SK-N-SH treated with all-trans-retinoic acid at 6 μM for 48 hours (cell line): Measurements from ENCODE around the gene RFWD3.

ENCODE experiments used
- ATAC-seq: fragments of 200-7000 bp; cut with Tn5 transposase; 3 replicates; pipeline ENCODE4 v1.9.1; 2020; ENCODE audit warnings: mild to moderate bottlenecking, moderate library complexity
- BACH2 ChIP-seq: fragments of 250-450 bp; sonication (Bioruptor Pico); IDR thresholded peaks from 2 replicates; pipeline ENCODE4 v1.9.0; 2021; ENCODE audit warnings: mild to moderate bottlenecking, borderline replicate concordance
- CSDC2 ChIP-seq: fragments of 250-450 bp; sonication (Bioruptor Pico); IDR thresholded peaks from 2 replicates; pipeline ENCODE4 v1.5.0; 2020; ENCODE audit warnings: mild to moderate bottlenecking, moderate library complexity
- ESRRG ChIP-seq: fragments of 250-450 bp; sonication (Bioruptor Pico); IDR thresholded peaks from 2 replicates; pipeline ENCODE4 v1.6.1; 2021; ENCODE audit warnings: mild to moderate bottlenecking
- GLIS3 ChIP-seq: fragments of 250-450 bp; sonication (Bioruptor Pico); IDR thresholded peaks from 2 replicates; pipeline ENCODE4 v1.5.0; 2020; ENCODE audit warnings: mild to moderate bottlenecking, moderate library complexity
- OSR1 ChIP-seq: fragments of 250-450 bp; sonication (Bioruptor Pico); IDR thresholded peaks from 2 replicates; pipeline ENCODE4 v1.8.0; 2022; ENCODE audit warnings: moderate library complexity, mild to moderate bottlenecking, inconsistent platforms
- PATZ1 ChIP-seq: fragments of 250-450 bp; sonication (Bioruptor Pico); IDR thresholded peaks from 2 replicates; pipeline ENCODE4 v1.8.0; 2020; ENCODE audit warnings: mild to moderate bottlenecking, moderate library complexity, borderline replicate concordance
- POU6F1 ChIP-seq: fragments of 250-450 bp; sonication (Bioruptor Pico); IDR thresholded peaks from 2 replicates; pipeline ENCODE4 v1.8.0; 2021; ENCODE audit warnings: low read depth, mild to moderate bottlenecking, moderate library complexity, borderline replicate concordance
- RARB ChIP-seq: fragments of 250-450 bp; sonication (Bioruptor Pico); IDR thresholded peaks from 2 replicates; pipeline ENCODE4 v1.8.0; 2021; ENCODE audit warnings: mild to moderate bottlenecking, moderate library complexity
- TCF4 ChIP-seq: fragments of 250-450 bp; sonication (Bioruptor Pico); IDR thresholded peaks from 2 replicates; pipeline ENCODE4 v1.8.0; 2021; ENCODE audit warnings: mild to moderate bottlenecking, moderate library complexity, borderline replicate concordance
- TOX ChIP-seq: fragments of 250-450 bp; sonication (Bioruptor Pico); IDR thresholded peaks from 2 replicates; pipeline ENCODE4 v1.8.0; 2021; ENCODE audit warnings: mild to moderate bottlenecking, moderate library complexity, borderline replicate concordance
- TSHZ2 ChIP-seq: fragments of 250-450 bp; sonication (Bioruptor Pico); IDR thresholded peaks from 2 replicates; pipeline ENCODE4 v1.5.0; 2020; ENCODE audit warnings: mild to moderate bottlenecking, moderate library complexity
- ZFP3 ChIP-seq: fragments of 250-450 bp; sonication (Bioruptor Pico); IDR thresholded peaks from 2 replicates; pipeline ENCODE4 v1.5.0; 2020; ENCODE audit warnings: mild to moderate bottlenecking, moderate library complexity
- ZFP30 ChIP-seq: fragments of 450-650 bp; formaldehyde crosslinking; IDR thresholded peaks from 2 replicates; pipeline ENCODE4 v1.5.0; 2022; ENCODE audit warnings: mild to moderate bottlenecking, moderate library complexity
- ZNF565 ChIP-seq: fragments of 450-650 bp; formaldehyde crosslinking; conservative IDR thresholded peaks from 2 replicates; pipeline ENCODE4 v1.5.0; 2020; ENCODE audit warnings: low read depth, mild to moderate bottlenecking, moderate library complexity
- ZNF8 ChIP-seq: fragments of 450-650 bp; formaldehyde crosslinking; IDR thresholded peaks from 2 replicates; pipeline ENCODE4 v1.5.0; 2020; ENCODE audit warnings: mild to moderate bottlenecking, moderate library complexity

RFWD3 gene

DNA sequence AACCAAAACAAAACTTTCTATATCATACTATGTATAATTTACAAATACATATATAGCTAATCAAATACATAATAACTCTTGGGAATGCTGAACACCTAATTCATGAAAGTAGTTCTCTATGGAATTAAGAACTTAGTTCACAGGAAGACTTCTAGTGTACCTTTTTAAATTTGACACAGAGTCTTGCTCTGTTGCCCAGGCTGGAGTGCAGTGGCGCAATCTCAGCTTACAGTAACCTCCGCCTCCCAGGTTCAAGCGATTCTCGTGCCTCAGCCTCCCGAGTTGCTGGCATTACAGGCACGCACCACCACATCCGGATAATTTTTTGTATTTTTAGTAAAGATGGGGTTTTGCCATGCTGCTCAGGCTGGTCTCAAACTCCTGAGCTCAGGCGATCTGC, 24.7 kb downstream of the RFWD3 start:
- no peak for ATAC-seq

DNA sequence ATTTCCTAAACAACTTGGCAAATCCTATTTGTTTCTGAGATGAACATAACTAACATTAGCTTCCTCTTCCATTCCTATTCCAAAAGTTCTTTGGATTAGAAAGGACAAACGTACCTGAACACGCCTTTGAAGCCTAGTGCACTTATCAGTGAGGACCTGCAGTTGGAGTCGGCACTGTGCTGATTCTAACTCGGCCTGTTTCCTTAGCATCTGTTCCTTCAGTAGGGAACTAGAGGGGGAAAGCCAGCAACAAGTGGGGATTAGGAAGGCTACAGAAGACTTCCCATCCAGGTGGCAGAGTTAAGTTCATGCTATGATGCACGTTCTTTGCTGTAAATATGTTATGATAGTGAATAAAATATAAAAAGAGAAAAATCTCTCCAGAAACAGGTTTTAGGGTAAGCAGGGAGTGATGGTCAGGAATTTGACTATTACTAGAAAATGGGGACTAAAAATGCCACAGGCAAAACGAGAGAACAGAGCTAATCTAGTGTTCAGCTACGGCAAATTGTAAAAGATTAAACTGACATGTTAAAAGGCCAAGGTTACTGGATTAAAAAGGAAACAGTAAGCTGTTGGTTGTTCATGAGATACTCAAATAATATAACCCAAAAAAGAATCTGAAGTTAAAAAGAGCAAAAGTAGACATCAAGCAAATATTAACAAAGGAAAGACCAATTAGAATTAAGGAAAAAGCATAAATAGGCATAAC, 28.8 kb downstream of the RFWD3 start:
- no peak for ATAC-seq

More for the DNA sequence above, 24.7 kb downstream of the RFWD3 start:
- TF ChIP-seq GLIS3 (CRISPR knock-in tag), result no peak
- TF ChIP-seq ZFP30 (CRISPR knock-in tag), result no peak
- TF ChIP-seq TOX (CRISPR knock-in tag), result no peak
- no peak for TF ChIP-seq PATZ1
- TF ChIP-seq ZNF8 (CRISPR knock-in tag), result no peak
- no peak for TF ChIP-seq POU6F1

More for the DNA sequence above, 28.8 kb downstream of the RFWD3 start:
- TF ChIP-seq PATZ1, result no peak
- no peak for TF ChIP-seq CSDC2 (CRISPR knock-in tag)
- no peak for TF ChIP-seq RARB
- no peak for TF ChIP-seq GLIS3 (CRISPR knock-in tag)
- no peak for TF ChIP-seq POU6F1
- TF ChIP-seq BACH2 (CRISPR knock-in tag), result no peak
- TF ChIP-seq TCF4, result no peak
- TF ChIP-seq ZNF565 (CRISPR knock-in tag), result no peak
- TF ChIP-seq TSHZ2 (CRISPR knock-in tag), result no peak
- TF ChIP-seq ZFP30 (CRISPR knock-in tag), result no peak
- no peak for TF ChIP-seq ESRRG (CRISPR knock-in tag)
- TF ChIP-seq OSR1 (CRISPR knock-in tag), result no peak
- TF ChIP-seq ZFP3 (CRISPR knock-in tag), result no peak
